GM21367 (cell line): ENCODE data around the gene LAMTOR2.
"Not testable (repeated sequence)": the region's sequence is repeated elsewhere in the genome, so short reads cannot be mapped to it uniquely, and the experiment has no call there.

Experiments used
- ATAC-seq: cut with Tn5 transposase; IDR thresholded peaks from one replicate; pipeline ENCODE4 v1.9.1; 2021; ENCODE audit not compliant: unreplicated experiment

LAMTOR2 gene

GRCh38 chr1:156054500-156055280 is at the start of gene LAMTOR2:
TSS of gene LAMTOR2 (plus strand) at chr1:156054782. CDS start at chr1:156054890, 108 bp downstream.
- peak; percentile 60 for ATAC-seq

GRCh38 chr1:156004843-156005584 is 49.6 kb upstream of the LAMTOR2 start:
- no peak for ATAC-seq

- no peak for ATAC-seq
These were observed 47.8 kb upstream of the LAMTOR2 start for GRCh38 chr1:156006666-156007376.

GRCh38 chr1:156009404-156009803 is 45.2 kb upstream of the LAMTOR2 start:
- no peak for ATAC-seq

GRCh38 chr1:156012051-156012817 is 42.3 kb upstream of the LAMTOR2 start:
- no peak for ATAC-seq

GRCh38 chr1:156014829-156015228 is 39.8 kb upstream of the LAMTOR2 start:
- no peak for ATAC-seq

- no peak for ATAC-seq
These were observed 34.7 kb upstream of the LAMTOR2 start for GRCh38 chr1:156019946-156020292.

GRCh38 chr1:156020293-156021092 is 34.1 kb upstream of the LAMTOR2 start, which contains the start of gene SSR2:
TSS of gene SSR2 (minus strand) at chr1:156020951. CDS start at chr1:156020167, 784 bp downstream.
- ATAC-seq = peak; percentile 89

- ATAC-seq = no peak
These were observed 33.5 kb upstream of the LAMTOR2 start for GRCh38 chr1:156021093-156021428.

- ATAC-seq = no peak
These were observed 32.6 kb upstream of the LAMTOR2 start for GRCh38 chr1:156021954-156022353.

GRCh38 chr1:156024801-156025200 is 29.8 kb upstream of the LAMTOR2 start:
- ATAC-seq = no peak

GRCh38 chr1:156025876-156026275 is 28.7 kb upstream of the LAMTOR2 start:
- no peak for ATAC-seq

GRCh38 chr1:156026588-156026987 is 28.0 kb upstream of the LAMTOR2 start:
- ATAC-seq = no peak

GRCh38 chr1:156033011-156033410 is 21.6 kb upstream of the LAMTOR2 start:
- no peak for ATAC-seq

GRCh38 chr1:156034991-156035390 is 19.6 kb upstream of the LAMTOR2 start:
- ATAC-seq = not testable (repeated sequence)

GRCh38 chr1:156042828-156043227 is 11.8 kb upstream of the LAMTOR2 start:
- no peak for ATAC-seq

- ATAC-seq = no peak
These were observed 9.5 kb upstream of the LAMTOR2 start for GRCh38 chr1:156045076-156045475.

GRCh38 chr1:156048663-156049258 is 5.8 kb upstream of the LAMTOR2 start:
- ATAC-seq = no peak

- ATAC-seq = no peak
These were observed 4.2 kb upstream of the LAMTOR2 start for GRCh38 chr1:156050376-156050775.
